HL-60 (cell line): Measurements from ENCODE around the gene SACS.

Source experiments
- DNase-seq, 2 experiments: peaks; one replicate each; pipeline ENCODE4 v3.0.0-alpha.2; 2010 to 2020; ENCODE audit warnings: low read depth in 1 of 2, low spot score in 1 of 2
- H3K27ac ChIP-seq: fragments of 250-450 bp; sonication (Bioruptor Pico); replicated peaks from 2 replicates; pipeline ENCODE4 v1.5.1; 2020; ENCODE audit warnings: mild to moderate bottlenecking, moderate library complexity
- H3K27me3 ChIP-seq: fragments of 250-450 bp; sonication (Bioruptor Pico); 2 replicates; pipeline ENCODE4 v1.5.1; 2021; ENCODE audit warnings: mild to moderate bottlenecking, moderate library complexity; ENCODE audit not compliant: insufficient read depth, poor library complexity, severe bottlenecking
- H3K4me3 ChIP-seq: replicated peaks from 2 replicates; pipeline ENCODE4 v1.5.1; 2011; ENCODE audit warnings: mild to moderate bottlenecking, control low read depth, low read length; ENCODE audit not compliant: insufficient read depth
- GABPA ChIP-seq: IDR thresholded peaks from 2 replicates; pipeline ENCODE4 v1.6.1; 2012; ENCODE audit warnings: low read depth
- POLR2AphosphoS5 ChIP-seq: IDR thresholded peaks from 2 replicates; pipeline ENCODE4 v1.6.1; 2012; ENCODE audit warnings: low read depth
- SPI1 ChIP-seq: IDR thresholded peaks from 2 replicates; pipeline ENCODE4 v1.6.1; 2012; ENCODE audit warnings: low read depth, mild to moderate bottlenecking, borderline replicate concordance
- TF ChIP-seq, protein P1 (sequence below): IDR thresholded peaks from one replicate; pipeline ENCODE4 v1.5.1; 2011; ENCODE audit warnings: low read length, control low read depth, inconsistent platforms; ENCODE audit not compliant: insufficient read depth
- TF ChIP-seq, protein P2 (sequence below): IDR thresholded peaks from 2 replicates; pipeline ENCODE4 v1.6.1; 2012; ENCODE audit warnings: low read depth; ENCODE audit not compliant: insufficient replicate concordance

Gene SACS

DNA sequence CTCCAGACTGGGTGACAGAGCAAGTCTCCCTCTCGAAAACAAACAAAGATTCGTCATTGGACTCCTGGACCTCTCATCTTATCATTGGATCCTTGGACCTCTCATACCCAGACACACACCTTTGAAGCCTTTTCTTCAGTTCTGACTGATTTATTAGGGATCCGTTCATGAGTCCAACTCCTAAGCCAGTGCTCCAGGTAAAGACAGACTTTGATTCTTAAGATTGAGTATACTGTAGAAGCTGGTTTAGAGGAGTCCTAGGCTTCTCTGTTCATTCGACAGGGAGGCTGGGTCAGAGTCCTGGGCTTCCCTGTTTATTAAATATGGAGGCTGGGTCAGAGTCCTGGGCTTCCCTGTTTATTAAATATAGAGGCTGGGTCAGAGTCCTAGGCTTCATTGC, 38.7 kb downstream of the SACS start:
- Histone ChIP-seq H3K4me3 (no peak overlapping the region), H3K27me3 (no peaks in the 10 kb centered on the region), H3K27ac (no peak overlapping the region)
- DNase-seq = no peak
- TF ChIP-seq POLR2AphosphoS5 (no peak), GABPA (no peak), SPI1 (no peak)
- TF ChIP-seq, protein P1, sequence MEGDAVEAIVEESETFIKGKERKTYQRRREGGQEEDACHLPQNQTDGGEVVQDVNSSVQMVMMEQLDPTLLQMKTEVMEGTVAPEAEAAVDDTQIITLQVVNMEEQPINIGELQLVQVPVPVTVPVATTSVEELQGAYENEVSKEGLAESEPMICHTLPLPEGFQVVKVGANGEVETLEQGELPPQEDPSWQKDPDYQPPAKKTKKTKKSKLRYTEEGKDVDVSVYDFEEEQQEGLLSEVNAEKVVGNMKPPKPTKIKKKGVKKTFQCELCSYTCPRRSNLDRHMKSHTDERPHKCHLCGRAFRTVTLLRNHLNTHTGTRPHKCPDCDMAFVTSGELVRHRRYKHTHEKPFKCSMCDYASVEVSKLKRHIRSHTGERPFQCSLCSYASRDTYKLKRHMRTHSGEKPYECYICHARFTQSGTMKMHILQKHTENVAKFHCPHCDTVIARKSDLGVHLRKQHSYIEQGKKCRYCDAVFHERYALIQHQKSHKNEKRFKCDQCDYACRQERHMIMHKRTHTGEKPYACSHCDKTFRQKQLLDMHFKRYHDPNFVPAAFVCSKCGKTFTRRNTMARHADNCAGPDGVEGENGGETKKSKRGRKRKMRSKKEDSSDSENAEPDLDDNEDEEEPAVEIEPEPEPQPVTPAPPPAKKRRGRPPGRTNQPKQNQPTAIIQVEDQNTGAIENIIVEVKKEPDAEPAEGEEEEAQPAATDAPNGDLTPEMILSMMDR = no peak
- TF ChIP-seq, protein P2, sequence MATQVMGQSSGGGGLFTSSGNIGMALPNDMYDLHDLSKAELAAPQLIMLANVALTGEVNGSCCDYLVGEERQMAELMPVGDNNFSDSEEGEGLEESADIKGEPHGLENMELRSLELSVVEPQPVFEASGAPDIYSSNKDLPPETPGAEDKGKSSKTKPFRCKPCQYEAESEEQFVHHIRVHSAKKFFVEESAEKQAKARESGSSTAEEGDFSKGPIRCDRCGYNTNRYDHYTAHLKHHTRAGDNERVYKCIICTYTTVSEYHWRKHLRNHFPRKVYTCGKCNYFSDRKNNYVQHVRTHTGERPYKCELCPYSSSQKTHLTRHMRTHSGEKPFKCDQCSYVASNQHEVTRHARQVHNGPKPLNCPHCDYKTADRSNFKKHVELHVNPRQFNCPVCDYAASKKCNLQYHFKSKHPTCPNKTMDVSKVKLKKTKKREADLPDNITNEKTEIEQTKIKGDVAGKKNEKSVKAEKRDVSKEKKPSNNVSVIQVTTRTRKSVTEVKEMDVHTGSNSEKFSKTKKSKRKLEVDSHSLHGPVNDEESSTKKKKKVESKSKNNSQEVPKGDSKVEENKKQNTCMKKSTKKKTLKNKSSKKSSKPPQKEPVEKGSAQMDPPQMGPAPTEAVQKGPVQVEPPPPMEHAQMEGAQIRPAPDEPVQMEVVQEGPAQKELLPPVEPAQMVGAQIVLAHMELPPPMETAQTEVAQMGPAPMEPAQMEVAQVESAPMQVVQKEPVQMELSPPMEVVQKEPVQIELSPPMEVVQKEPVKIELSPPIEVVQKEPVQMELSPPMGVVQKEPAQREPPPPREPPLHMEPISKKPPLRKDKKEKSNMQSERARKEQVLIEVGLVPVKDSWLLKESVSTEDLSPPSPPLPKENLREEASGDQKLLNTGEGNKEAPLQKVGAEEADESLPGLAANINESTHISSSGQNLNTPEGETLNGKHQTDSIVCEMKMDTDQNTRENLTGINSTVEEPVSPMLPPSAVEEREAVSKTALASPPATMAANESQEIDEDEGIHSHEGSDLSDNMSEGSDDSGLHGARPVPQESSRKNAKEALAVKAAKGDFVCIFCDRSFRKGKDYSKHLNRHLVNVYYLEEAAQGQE = no peak

DNA sequence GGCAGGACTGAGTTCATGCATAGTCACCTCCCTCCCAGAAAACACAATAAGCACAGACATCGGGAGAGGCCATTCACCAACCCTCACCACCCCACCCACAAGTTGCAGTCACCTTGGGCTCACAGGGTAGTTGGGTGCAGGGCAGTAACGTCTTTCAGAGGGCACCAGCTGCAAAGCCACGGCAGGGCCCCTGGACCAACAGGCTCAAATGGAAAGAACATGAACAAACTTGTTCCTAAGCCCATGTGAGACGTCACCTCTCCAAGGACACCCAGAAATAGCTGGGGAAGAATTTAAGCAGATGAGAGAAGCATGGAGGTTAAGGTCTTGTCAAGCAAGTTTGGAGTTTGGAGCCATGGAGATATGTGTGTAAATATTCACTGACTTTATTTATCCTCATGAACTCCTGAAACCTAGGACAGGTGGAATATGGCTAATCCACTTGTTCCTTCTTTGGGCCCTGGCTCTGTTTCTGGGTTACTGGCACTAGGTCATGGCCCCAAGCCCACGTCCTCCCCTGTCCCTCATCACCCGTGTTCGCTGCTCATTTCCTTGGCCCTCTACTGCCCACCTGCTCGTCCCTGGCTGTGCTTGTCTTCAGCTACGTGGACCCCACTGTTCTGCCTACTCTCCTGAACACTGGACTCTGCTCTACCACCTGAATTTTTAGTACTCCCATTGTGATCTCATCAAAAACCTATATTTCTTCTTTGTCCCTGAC, 40.4 kb downstream of the SACS start:
- no peak overlapping the region for H3K4me3 ChIP-seq
- DNase-seq = no peak
- H3K27me3 ChIP-seq = no peaks in the 10 kb centered on the region
- TF ChIP-seq, protein P2 = no peak
- TF ChIP-seq POLR2AphosphoS5 (no peak), SPI1 (no peak), GABPA (no peak)
- TF ChIP-seq, protein P1 = no peak
- H3K27ac ChIP-seq = no peak overlapping the region

DNA sequence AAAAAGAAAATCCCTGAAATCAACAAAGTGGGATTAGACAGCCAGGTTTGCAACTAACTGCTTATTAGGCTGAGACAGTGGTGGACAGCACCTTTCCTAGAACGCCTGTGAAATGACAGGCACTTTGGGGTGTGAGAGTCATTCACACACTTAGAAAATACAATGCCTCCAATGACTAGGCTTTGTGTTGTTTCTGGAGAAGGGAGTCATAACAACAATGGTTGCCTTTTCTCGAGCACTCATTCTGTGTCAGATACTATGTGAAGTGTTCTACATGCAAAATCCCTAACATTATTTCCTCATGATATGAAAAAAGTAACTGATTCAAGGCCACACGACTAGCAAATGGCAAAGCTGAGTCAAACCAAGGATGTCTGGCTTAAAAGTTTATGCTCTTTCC, 41.2 kb downstream of the SACS start:
- Histone ChIP-seq H3K27ac (no peak overlapping the region), H3K4me3 (no peak overlapping the region), H3K27me3 (no peaks in the 10 kb centered on the region)
- DNase-seq = no peak
- no peak for TF ChIP-seq GABPA
- TF ChIP-seq, protein P1 = no peak

DNA sequence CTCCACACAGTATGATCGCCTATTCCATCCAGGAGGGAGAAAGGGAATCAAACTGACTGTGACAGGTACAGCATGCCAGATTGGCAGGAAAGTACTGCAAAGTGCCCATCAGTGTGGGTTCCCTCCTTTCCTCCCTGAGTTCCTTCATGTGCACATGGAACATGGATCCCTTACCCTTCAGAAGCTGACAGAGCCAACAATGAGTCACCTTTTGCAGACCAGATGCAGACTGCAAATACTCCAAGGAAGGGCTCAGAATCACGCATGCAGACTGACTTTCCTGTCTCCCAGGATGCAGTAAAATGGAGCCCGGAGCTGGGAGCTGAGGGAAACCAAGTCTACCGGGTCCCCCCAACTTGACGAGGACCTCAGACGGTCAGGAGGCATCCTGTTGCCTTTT, 41.8 kb downstream of the SACS start:
- no peak overlapping the region for H3K27ac ChIP-seq
- TF ChIP-seq SPI1 = no peak
- no peak for TF ChIP-seq POLR2AphosphoS5
- TF ChIP-seq, protein P2 = no peak
- TF ChIP-seq GABPA = no peak
- no peak for DNase-seq
- no peak overlapping the region for H3K4me3 ChIP-seq
- no peaks in the 10 kb centered on the region for H3K27me3 ChIP-seq
